PC-9 (cell line): ENCODE measurements around the gene C1QTNF12. TPM values are rescaled to one million over a fixed set of nuclear protein-coding genes. Genes with fewer than 3 reads are reported as not detected.

ENCODE experiments used
- BruUV-seq: library from RNA; stranded (reverse); fragments of 400-500 nt; replicated peaks from 2 replicates; lab custom pipeline; 2021; lab: Mats Ljungman, UMichigan
- CTCF ChIA-PET: fragments of 300-600 bp; sonication (Branson Sonifier 250); formaldehyde crosslinking; loops from one replicate; lab custom pipeline; 2022; ENCODE audit warnings: antibody characterized with exemption; lab: Charles Lee
- POLR2A ChIA-PET: fragments of 300-600 bp; sonication (Branson Sonifier 250); formaldehyde crosslinking; loops from one replicate; lab custom pipeline; 2022; ENCODE audit warnings: antibody characterized with exemption; ENCODE audit not compliant: unreplicated experiment; lab: Charles Lee
- DNase-seq, 2 experiments: peaks; one replicate each; pipeline versions ENCODE4 v3.0.0 to v3.0.0-alpha.2; 2015 to 2022; ENCODE audit warnings: mixed read lengths in 1 of 2
- H2AFZ ChIP-seq: fragments of 200-600 bp; sonication (generic); 2 replicates; pipeline ENCODE4 v1.8.1; 2017; ENCODE audit warnings: antibody characterized with exemption
- H3F3A ChIP-seq: fragments of 200-600 bp; sonication (generic); 2 replicates; pipeline ENCODE4 v1.8.1; 2017; ENCODE audit warnings: antibody characterized with exemption, mild to moderate bottlenecking, low read depth; ENCODE audit not compliant: insufficient read depth
- H3K27ac ChIP-seq: fragments of 200-600 bp; sonication (generic); 2 replicates; pipeline ENCODE4 v1.6.1; 2016; ENCODE audit warnings: mixed run types
- H3K27me3 ChIP-seq: fragments of 200-600 bp; sonication (generic); 2 replicates; pipeline ENCODE4 v1.6.1; 2016; ENCODE audit warnings: low read depth, mixed run types; ENCODE audit not compliant: insufficient read depth
- H3K36me3 ChIP-seq: fragments of 200-600 bp; sonication (generic); 2 replicates; pipeline ENCODE4 v1.6.1; 2016; ENCODE audit warnings: low read depth, mixed run types
- H3K4me1 ChIP-seq: fragments of 200-600 bp; sonication (generic); replicated peaks from 2 replicates; pipeline ENCODE4 v1.6.1; 2016; ENCODE audit warnings: mixed run types; ENCODE audit not compliant: insufficient read depth
- H3K4me2 ChIP-seq: fragments of 200-600 bp; sonication (generic); 2 replicates; pipeline ENCODE4 v1.6.1; 2017; ENCODE audit warnings: mixed run types
- H3K4me3 ChIP-seq: fragments of 200-600 bp; sonication (generic); 2 replicates; pipeline ENCODE4 v1.6.1; 2016; ENCODE audit warnings: mixed run types
- H3K79me2 ChIP-seq: fragments of 200-600 bp; sonication (generic); 2 replicates; pipeline ENCODE4 v1.6.1; 2017; ENCODE audit warnings: low read depth, mixed run types
- H3K9me2 ChIP-seq: fragments of 200-600 bp; sonication (generic); 2 replicates; pipeline ENCODE4 v1.8.1; 2017; ENCODE audit warnings: mild to moderate bottlenecking; ENCODE audit not compliant: insufficient read depth
- H3K9me3 ChIP-seq: fragments of 200-600 bp; sonication (generic); 2 replicates; pipeline ENCODE4 v1.8.1; 2016; ENCODE audit warnings: low read depth; ENCODE audit not compliant: insufficient read depth
- H4K20me1 ChIP-seq: fragments of 200-600 bp; sonication (generic); 2 replicates; pipeline ENCODE4 v1.8.1; 2017; ENCODE audit not compliant: insufficient read depth
- EZH2 ChIP-seq: fragments of 200-600 bp; sonication (generic); IDR thresholded peaks from 2 replicates; pipeline ENCODE4 v1.8.0; 2017; ENCODE audit warnings: antibody characterized with exemption, low read depth
- intact Hi-C: fragments of 100-400 bp; cut with micrococcal nuclease; formaldehyde crosslinking; loops from one replicate; pipeline ENCODE4 v1.10.0; 2022; ENCODE audit not compliant: unreplicated experiment
- total RNA-seq: library from RNA; stranded (reverse); gene quantifications from 2 replicates; pipeline ENCODE4 v1.2.3, GENCODE V29; 2021
- TF ChIP-seq, protein P1 (sequence below): fragments of 200-600 bp; sonication (generic); conservative IDR thresholded peaks from 2 replicates; pipeline ENCODE4 v1.6.1; 2017; ENCODE audit warnings: mixed run types, antibody characterized with exemption, mild to moderate bottlenecking, moderate library complexity

Gene C1QTNF12
- total RNA-seq, 1 experiment from 2014 or later = 5.2 TPM

DNA sequence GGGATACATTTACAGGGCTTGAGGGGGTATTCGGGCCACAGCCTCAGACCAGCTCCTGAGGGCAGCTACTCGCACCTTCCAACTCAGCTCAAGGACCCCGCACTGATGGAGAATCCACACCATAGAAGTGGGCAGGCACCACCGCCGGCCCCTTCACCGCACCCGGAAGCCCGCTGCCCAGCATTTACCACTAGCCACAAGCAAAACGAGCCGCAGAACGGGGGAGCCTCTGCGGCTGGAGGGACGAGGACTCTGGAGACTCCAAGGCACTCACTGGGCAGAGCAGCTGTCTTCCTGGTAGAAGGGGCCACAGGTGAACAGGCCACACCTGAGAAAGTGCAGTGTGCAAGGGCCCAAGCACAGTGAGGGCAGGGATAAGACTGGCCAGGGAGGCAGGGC is 21.8 kb upstream of the C1QTNF12 start:
- intact Hi-C loops = no loop called here
- no peak for DNase-seq
- H3K4me1 ChIP-seq = peaks cover 17% of the 10 kb centered on the region
- ChIA-PET CTCF (no interaction called here), POLR2A (no interaction called here)
- no peak overlapping the region for H3K4me2 ChIP-seq
- no peak for TF ChIP-seq EZH2
- TF ChIP-seq, protein P1, sequence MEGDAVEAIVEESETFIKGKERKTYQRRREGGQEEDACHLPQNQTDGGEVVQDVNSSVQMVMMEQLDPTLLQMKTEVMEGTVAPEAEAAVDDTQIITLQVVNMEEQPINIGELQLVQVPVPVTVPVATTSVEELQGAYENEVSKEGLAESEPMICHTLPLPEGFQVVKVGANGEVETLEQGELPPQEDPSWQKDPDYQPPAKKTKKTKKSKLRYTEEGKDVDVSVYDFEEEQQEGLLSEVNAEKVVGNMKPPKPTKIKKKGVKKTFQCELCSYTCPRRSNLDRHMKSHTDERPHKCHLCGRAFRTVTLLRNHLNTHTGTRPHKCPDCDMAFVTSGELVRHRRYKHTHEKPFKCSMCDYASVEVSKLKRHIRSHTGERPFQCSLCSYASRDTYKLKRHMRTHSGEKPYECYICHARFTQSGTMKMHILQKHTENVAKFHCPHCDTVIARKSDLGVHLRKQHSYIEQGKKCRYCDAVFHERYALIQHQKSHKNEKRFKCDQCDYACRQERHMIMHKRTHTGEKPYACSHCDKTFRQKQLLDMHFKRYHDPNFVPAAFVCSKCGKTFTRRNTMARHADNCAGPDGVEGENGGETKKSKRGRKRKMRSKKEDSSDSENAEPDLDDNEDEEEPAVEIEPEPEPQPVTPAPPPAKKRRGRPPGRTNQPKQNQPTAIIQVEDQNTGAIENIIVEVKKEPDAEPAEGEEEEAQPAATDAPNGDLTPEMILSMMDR = no peak
- H3F3A ChIP-seq = peaks cover 32% of the 10 kb centered on the region
- no peak overlapping the region for H3K27ac ChIP-seq
- H3K4me3 ChIP-seq = no peak overlapping the region
- no peaks in the 10 kb centered on the region for H3K27me3 ChIP-seq
- H3K9me2 ChIP-seq = no peaks in the 10 kb centered on the region
- peaks cover 65% of the 10 kb centered on the region for H4K20me1 ChIP-seq
- H3K36me3 ChIP-seq = peaks cover 7% of the 10 kb centered on the region
- H3K9me3 ChIP-seq = no peaks in the 10 kb centered on the region
- no peak overlapping the region for H2AFZ ChIP-seq
- BruUV-seq = no TSS peak
- peaks cover 73% of the 10 kb centered on the region for H3K79me2 ChIP-seq

DNA sequence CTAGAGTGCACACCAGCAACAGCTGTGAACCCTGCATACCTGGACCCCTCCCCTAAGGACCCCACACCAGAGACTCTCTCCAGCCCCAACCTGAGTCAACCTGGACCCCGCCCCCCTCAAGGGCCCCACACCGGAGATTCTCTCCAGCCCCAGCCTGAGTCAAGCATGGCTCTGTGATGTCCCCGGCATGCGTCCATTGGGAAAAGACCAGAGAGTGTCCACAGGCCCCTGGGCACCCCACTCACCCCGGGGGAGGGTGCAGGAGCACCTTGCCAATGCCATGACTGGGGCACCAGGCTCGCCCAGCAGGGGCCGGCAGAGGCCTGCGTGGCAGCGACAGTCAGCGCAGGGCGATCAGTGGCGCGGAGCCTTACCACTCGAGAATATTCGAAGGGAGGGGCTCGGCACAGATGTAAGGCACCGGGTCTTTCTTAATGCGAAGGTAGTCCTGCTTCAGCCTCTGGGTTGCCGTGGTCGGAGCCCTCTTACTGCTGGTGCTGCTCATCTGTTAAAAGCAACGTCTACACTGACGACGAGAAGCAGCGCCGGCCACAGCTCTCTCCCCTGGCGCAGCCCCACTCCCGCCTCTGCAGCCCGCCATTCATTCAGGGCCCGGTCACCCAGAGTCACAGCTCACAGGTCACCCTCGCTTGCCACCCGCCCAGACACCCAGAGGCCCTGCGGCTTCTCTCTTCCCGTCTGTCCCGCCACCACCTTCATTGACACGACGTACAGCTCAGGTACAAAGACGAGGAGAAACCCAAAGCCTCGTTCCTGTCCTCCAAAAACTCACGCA is 21.2 kb upstream of the C1QTNF12 start:
- peaks cover 32% of the 10 kb centered on the region for H3F3A ChIP-seq
- H4K20me1 ChIP-seq = peaks cover 67% of the 10 kb centered on the region
- no peak overlapping the region for H3K27ac ChIP-seq
- H3K4me1 ChIP-seq = peaks cover 17% of the 10 kb centered on the region
- peaks cover 7% of the 10 kb centered on the region for H3K36me3 ChIP-seq
- intact Hi-C loops = no loop called here
- no peak for DNase-seq
- no peaks in the 10 kb centered on the region for H3K27me3 ChIP-seq
- no peak overlapping the region for H3K4me3 ChIP-seq
- no peaks in the 10 kb centered on the region for H3K9me3 ChIP-seq
- H3K79me2 ChIP-seq = peaks cover 67% of the 10 kb centered on the region
- H2AFZ ChIP-seq = no peak overlapping the region
- H3K4me2 ChIP-seq = no peak overlapping the region
- no TSS peak for BruUV-seq
- ChIA-PET CTCF (no interaction called here), POLR2A (no interaction called here)
- H3K9me2 ChIP-seq = no peaks in the 10 kb centered on the region
- TF ChIP-seq EZH2 = no peak
- TF ChIP-seq, protein P1 = no peak

DNA sequence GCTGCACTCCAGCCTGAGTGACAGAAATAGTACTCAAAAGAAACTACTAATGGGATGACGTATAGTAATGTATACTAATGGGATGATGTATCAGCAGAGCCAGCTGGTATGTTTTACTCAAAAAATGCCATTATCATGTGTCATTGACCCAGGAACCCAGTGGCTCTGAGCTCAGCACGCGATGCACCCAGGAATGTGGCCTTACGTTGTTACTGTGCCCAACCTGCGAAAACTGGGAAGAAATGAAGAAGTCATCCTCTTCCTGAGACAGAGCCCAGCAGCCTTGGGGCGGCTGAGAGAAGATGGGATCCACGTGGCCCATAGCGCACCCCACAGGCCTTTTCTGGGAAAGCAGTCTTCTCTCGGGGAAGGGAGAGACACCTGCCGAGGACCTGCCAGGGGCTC is 18.3 kb upstream of the C1QTNF12 start:
- H3K36me3 ChIP-seq = peaks cover 10% of the 10 kb centered on the region; the same call in 1 of the 2 replicates
- H3K4me2 ChIP-seq = no peak overlapping the region
- H3K79me2 ChIP-seq = peaks cover 39% of the 10 kb centered on the region

More for the DNA sequence above, 18.3 kb upstream of the C1QTNF12 start:
- peak; percentile 70 to 84 for DNase-seq
- POLR2A ChIA-PET = interaction anchor here (0.5 to 0.6 kb wide), 2 partner anchors 245 to 280 kb away, joined by 8 to 13 read pairs; partner anchors contain the start of gene AGRN
- Histone ChIP-seq H3K4me1 (no peaks in the 10 kb centered on the region), H3K27me3 (no peaks in the 10 kb centered on the region), H3K9me2 (no peaks in the 10 kb centered on the region), H3K9me3 (no peaks in the 10 kb centered on the region), H3F3A (peaks cover 22% of the 10 kb centered on the region; the same call in 1 of the 2 replicates), H4K20me1 (peaks cover 51% of the 10 kb centered on the region), H2AFZ (no peak overlapping the region), H3K4me3 (no peak overlapping the region), H3K27ac (peak overlapping the region; percentile 44; the same call in 1 of the 2 replicates)
- TF ChIP-seq, protein P1 = peak; percentile 53
- TF ChIP-seq EZH2 = no peak
- intact Hi-C loops = loop anchor here (1.0 kb wide), 2 partner anchors 102 to 143 kb away; no protein-coding TSS in a partner anchor
- no TSS peak for BruUV-seq
- CTCF ChIA-PET = interaction anchor here (0.6 kb wide), 2 partner anchors 192 to 288 kb away, joined by 3 to 5 read pairs; no protein-coding TSS in a partner anchor
